ENCODE data around the gene DRAXIN. TPM values are rescaled to one million over a fixed set of nuclear protein-coding genes. Genes with fewer than 3 reads are reported as not detected.

The DRAXIN gene
- polyA plus RNA-seq, 1 donor (not counting 4 experiments of a cell fraction or from before 2014, with no cell fraction given) = not detected

DNA sequence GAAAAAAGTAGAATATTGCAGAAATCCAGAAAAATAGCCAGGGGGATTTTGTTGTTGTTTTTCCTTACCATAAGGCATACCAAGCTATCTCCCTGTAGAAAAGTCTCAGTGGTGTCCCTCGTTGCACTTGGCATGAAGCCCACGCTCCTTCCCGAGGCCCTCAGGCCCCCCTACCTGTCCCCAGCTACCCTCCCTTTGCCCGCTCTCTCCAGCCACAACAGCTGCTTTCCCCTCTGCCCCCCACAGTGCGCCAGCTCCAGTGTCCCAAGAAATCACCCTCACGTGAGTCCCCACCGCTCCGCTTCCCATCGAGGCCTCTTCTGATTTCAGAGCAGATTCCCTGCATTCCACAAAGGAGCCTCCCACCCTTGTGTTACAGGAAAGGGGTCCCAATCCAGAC, 52.8 kb downstream of the DRAXIN start:
- Histone ChIP-seq H3K4me1 (ENCODE audit: control insufficient read depth, extremely low read depth, insufficient read depth, low read length) (peaks cover 13% of the 10 kb centered on the region), H3K4me3 (ENCODE audit: control insufficient read depth in 2 of 3, extremely low read depth in 1 of 3, insufficient read depth in 2 of 3, low read depth in 1 of 3, low read length in 3 of 3) (no peak overlapping the region), H3K9ac (ENCODE audit: control insufficient read depth, extremely low read depth, insufficient read depth, low read length) (no peak overlapping the region), H3K27me3 (ENCODE audit: control insufficient read depth, extremely low read depth, insufficient read depth, low read length) (no peaks in the 10 kb centered on the region), H2AFZ (ENCODE audit: control insufficient read depth, low read length) (no peak overlapping the region), H3K27ac (ENCODE audit: control insufficient read depth, insufficient read depth, low read length) (no peak overlapping the region), H3K9me3 (ENCODE audit: control insufficient read depth, low read depth, low read length) (no peaks in the 10 kb centered on the region), H3K9me1 (ENCODE audit: control insufficient read depth, extremely low read depth, insufficient read depth, low read length) (no peaks in the 10 kb centered on the region), H4K20me1 (ENCODE audit: control insufficient read depth, extremely low read depth, insufficient read depth, low read length) (no peaks in the 10 kb centered on the region), H3K4me2 (ENCODE audit: control insufficient read depth, extremely low read depth, insufficient read depth, low read depth, low read length) (no peak overlapping the region), H3K79me2 (ENCODE audit: control insufficient read depth, insufficient read depth, low read length) (peaks cover 7% of the 10 kb centered on the region), H3K36me3 (ENCODE audit: control insufficient read depth in 2 of 2, extremely low read depth in 1 of 2, insufficient read depth in 2 of 2, low read length in 2 of 2) (peaks cover 12 to 35% of the 10 kb centered on the region in 2 experiments)
- FAIRE-seq (no peak), DNase-seq (ENCODE audit: low read depth, low spot score) (no peak)
- dilution Hi-C loops (cut with MboI; ENCODE audit: extremely low pct_ligation_motif_present, low sequenced_read_pairs) = no loop called here
- TF ChIP-seq, protein P1, sequence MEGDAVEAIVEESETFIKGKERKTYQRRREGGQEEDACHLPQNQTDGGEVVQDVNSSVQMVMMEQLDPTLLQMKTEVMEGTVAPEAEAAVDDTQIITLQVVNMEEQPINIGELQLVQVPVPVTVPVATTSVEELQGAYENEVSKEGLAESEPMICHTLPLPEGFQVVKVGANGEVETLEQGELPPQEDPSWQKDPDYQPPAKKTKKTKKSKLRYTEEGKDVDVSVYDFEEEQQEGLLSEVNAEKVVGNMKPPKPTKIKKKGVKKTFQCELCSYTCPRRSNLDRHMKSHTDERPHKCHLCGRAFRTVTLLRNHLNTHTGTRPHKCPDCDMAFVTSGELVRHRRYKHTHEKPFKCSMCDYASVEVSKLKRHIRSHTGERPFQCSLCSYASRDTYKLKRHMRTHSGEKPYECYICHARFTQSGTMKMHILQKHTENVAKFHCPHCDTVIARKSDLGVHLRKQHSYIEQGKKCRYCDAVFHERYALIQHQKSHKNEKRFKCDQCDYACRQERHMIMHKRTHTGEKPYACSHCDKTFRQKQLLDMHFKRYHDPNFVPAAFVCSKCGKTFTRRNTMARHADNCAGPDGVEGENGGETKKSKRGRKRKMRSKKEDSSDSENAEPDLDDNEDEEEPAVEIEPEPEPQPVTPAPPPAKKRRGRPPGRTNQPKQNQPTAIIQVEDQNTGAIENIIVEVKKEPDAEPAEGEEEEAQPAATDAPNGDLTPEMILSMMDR (optimal IDR thresholded peaks at IDR 0.05 in 1 of 3, IDR thresholded peaks at IDR 0.05 in 1 of 3, conservative IDR thresholded peaks at IDR 0.05 in 1 of 3; ENCODE audit: extremely low read depth in 1 of 3, insufficient read depth in 2 of 3, low read length in 3 of 3) = no peak

DNA sequence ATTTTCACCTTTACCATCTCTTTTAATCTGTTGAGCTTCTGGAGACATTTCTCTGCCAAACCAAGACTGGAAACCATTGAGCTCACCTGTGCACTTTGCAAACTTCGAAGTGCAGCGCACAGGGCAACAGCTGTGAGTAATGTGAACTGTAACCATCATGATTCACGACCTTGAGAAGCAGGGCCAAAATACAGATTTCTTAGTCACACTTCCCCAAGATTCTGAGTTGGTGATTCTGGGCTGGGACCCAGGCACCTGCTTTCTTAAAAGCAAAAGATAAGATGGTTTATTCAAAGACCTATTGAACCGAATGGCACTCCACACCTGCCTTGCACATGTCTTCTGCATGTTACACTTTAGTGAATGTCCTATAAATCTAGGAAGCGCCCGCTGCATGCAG, 54.6 kb downstream of the DRAXIN start:
- H3K4me2 ChIP-seq (ENCODE audit: control insufficient read depth, extremely low read depth, insufficient read depth, low read depth, low read length) = no peak overlapping the region
- H3K4me1 ChIP-seq (ENCODE audit: control insufficient read depth, extremely low read depth, insufficient read depth, low read length) = peaks cover 6% of the 10 kb centered on the region
- H4K20me1 ChIP-seq (ENCODE audit: control insufficient read depth, extremely low read depth, insufficient read depth, low read length) = no peaks in the 10 kb centered on the region
- H3K9ac ChIP-seq (ENCODE audit: control insufficient read depth, extremely low read depth, insufficient read depth, low read length) = no peak overlapping the region
- peaks cover 15 to 49% of the 10 kb centered on the region in 2 experiments for H3K36me3 ChIP-seq (ENCODE audit: control insufficient read depth in 2 of 2, extremely low read depth in 1 of 2, insufficient read depth in 2 of 2, low read length in 2 of 2)
- H3K9me1 ChIP-seq (ENCODE audit: control insufficient read depth, extremely low read depth, insufficient read depth, low read length) = no peaks in the 10 kb centered on the region
- H3K27ac ChIP-seq (ENCODE audit: control insufficient read depth, insufficient read depth, low read length) = no peak overlapping the region
- H3K9me3 ChIP-seq (ENCODE audit: control insufficient read depth, low read depth, low read length) = no peaks in the 10 kb centered on the region
- no peak for DNase-seq (ENCODE audit: low read depth, low spot score)
- TF ChIP-seq, protein P1 (optimal IDR thresholded peaks at IDR 0.05 in 1 of 3, IDR thresholded peaks at IDR 0.05 in 1 of 3, conservative IDR thresholded peaks at IDR 0.05 in 1 of 3; ENCODE audit: extremely low read depth in 1 of 3, insufficient read depth in 2 of 3, low read length in 3 of 3) = no peak
- TF ChIP-seq EZH2 (IDR thresholded peaks at IDR 0.05; ENCODE audit: low read length) = no peak
- H3K4me3 ChIP-seq (ENCODE audit: control insufficient read depth in 2 of 3, extremely low read depth in 1 of 3, insufficient read depth in 2 of 3, low read depth in 1 of 3, low read length in 3 of 3) = no peak overlapping the region
- peaks cover 1% of the 10 kb centered on the region for H3K79me2 ChIP-seq (ENCODE audit: control insufficient read depth, insufficient read depth, low read length)
- no peak overlapping the region for H2AFZ ChIP-seq (ENCODE audit: control insufficient read depth, low read length)
- dilution Hi-C loops (cut with MboI; ENCODE audit: extremely low pct_ligation_motif_present, low sequenced_read_pairs) = no loop called here
- FAIRE-seq = no peak
- no peaks in the 10 kb centered on the region for H3K27me3 ChIP-seq (ENCODE audit: control insufficient read depth, extremely low read depth, insufficient read depth, low read length)
